Measurements from ENCODE around the gene CCR3. TPM values are rescaled to one million over a fixed set of nuclear protein-coding genes. Genes with fewer than 3 reads are reported as not detected.

The CCR3 gene
- total RNA-seq, 6 experiments from 2014 or later, result not detected

DNA sequence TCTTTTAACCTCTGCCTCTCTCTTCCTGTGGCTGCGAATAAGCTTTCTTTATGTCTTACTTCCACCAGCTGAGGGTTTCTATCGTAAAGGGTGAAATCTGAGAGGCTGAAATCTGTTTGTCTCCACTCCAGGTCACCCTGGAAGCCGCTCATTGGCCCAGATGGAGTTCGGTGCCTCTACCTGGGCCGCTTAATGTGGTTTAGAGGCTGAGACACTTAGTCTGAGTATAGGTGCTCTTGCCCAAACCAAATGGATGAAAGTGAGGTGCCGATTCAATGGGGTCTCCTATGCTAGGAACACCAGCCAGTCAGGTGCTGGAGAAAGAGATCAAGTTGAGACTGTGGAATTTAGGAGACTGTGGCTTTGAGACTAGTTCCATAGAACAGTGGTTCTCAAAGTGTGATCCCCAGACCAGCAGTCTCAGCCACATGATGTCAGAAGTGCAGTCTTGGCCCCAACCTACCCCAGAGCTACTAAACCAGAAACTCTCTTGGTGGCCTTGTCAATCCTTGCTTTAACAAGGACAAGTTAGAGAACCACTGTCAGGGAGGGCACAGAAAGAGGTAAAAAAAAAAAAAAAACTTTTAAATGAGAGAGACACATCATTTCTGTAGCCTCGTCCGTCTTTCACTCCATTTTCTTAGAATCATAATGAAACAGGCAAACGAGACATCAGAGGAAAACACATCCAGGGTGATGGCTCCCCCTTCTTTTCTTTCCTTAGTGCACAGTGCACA is 56.8 kb downstream of the CCR3 start:
- Mint-ChIP-seq H3K4me3 (no peak overlapping the region), H3K36me3 (ENCODE audit: low read depth) (no peaks in the 10 kb centered on the region), H3K9me3 (no peaks in the 10 kb centered on the region), H3K27ac (no peak overlapping the region), H3K4me1 (ENCODE audit: low read depth) (no peaks in the 10 kb centered on the region), H3K27me3 (ENCODE audit: insufficient read depth) (peaks cover 30% of the 10 kb centered on the region)
- no peak for DNase-seq
- no peak for TF ChIP-seq CTCF (IDR thresholded peaks at IDR 0.05)

DNA sequence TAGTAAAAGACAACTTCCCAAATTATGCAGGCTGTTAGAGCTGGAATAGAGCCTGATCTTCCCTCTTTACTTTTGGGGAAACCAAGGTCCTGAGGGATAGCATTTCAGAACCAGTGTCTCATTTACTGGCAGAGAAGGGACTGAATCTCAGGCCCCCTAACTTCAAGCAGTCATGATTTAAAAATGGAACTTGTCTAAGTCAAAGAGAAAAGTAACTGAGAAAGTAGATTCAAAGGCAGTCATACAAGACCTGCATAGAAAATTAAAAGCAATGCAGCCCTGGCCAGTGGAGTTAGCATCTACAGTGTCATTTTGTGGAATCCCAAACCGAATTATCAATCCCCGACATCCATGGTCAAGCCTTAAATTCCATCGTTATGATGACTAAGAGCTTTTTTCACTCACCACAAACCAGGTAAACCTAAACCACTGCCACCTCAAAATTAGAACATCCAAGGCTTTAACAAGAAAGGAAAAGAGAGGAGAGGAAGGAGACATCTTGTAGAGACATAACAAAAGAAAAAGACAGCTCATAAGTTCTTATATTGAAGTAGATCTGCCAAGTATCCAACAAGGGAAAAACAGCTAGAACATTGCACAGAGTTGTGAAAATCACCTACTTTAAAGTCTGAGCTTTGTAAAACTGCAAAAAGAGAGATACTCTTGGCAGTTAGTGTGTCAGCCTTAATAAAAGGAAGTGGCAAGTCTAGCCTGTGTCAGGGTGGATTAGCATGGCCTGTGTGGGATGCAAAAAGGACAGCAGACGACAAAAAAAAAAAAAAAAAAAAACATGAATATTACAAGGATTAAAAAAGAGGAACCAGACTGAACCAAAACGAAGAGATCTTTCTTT is 57.6 kb downstream of the CCR3 start:
- Mint-ChIP-seq H3K9me3 (no peaks in the 10 kb centered on the region), H3K36me3 (ENCODE audit: low read depth) (no peaks in the 10 kb centered on the region), H3K4me3 (no peak overlapping the region), H3K4me1 (ENCODE audit: low read depth) (no peaks in the 10 kb centered on the region), H3K27ac (no peak overlapping the region), H3K27me3 (ENCODE audit: insufficient read depth) (peaks cover 24% of the 10 kb centered on the region)
- no peak for TF ChIP-seq CTCF (IDR thresholded peaks at IDR 0.05)
- DNase-seq, result no peak

GRCh38 chr3:46300461-46300789 is 58.2 kb downstream of the CCR3 start:
- DNase-seq, result no peak
- TF ChIP-seq CTCF (IDR thresholded peaks at IDR 0.05), result no peak
- Mint-ChIP-seq H3K9me3 (no peaks in the 10 kb centered on the region), H3K27me3 (ENCODE audit: insufficient read depth) (peaks cover 24% of the 10 kb centered on the region), H3K36me3 (ENCODE audit: low read depth) (no peaks in the 10 kb centered on the region), H3K27ac (no peak overlapping the region), H3K4me3 (no peak overlapping the region), H3K4me1 (ENCODE audit: low read depth) (no peaks in the 10 kb centered on the region)

- Mint-ChIP-seq H3K4me1 (ENCODE audit: low read depth) (no peaks in the 10 kb centered on the region), H3K4me3 (no peak overlapping the region), H3K27ac (no peak overlapping the region), H3K9me3 (no peaks in the 10 kb centered on the region), H3K27me3 (ENCODE audit: insufficient read depth) (peaks cover 24% of the 10 kb centered on the region), H3K36me3 (ENCODE audit: low read depth) (no peaks in the 10 kb centered on the region)
- DNase-seq, result no peak
- TF ChIP-seq CTCF (IDR thresholded peaks at IDR 0.05), result no peak
Measured at GRCh38 chr3:46301122-46301835, 59.0 kb downstream of the CCR3 start.

- Mint-ChIP-seq H3K4me1 (ENCODE audit: low read depth) (no peaks in the 10 kb centered on the region), H3K9me3 (no peaks in the 10 kb centered on the region), H3K36me3 (ENCODE audit: low read depth) (no peaks in the 10 kb centered on the region), H3K27ac (no peak overlapping the region), H3K27me3 (ENCODE audit: insufficient read depth) (peaks cover 25% of the 10 kb centered on the region), H3K4me3 (no peak overlapping the region)
- no peak for TF ChIP-seq CTCF (IDR thresholded peaks at IDR 0.05)
- no peak for DNase-seq
Measured at GRCh38 chr3:46303240-46303639, 61.0 kb downstream of the CCR3 start.
